ENCODE data around the gene IQCK. TPM values are rescaled to one million over a fixed set of nuclear protein-coding genes. Genes with fewer than 3 reads are reported as not detected.

IQCK gene
- total RNA-seq, 6 donors from 2014 or later, result 9.3 to 50.3 (median 18.3) TPM

GRCh38 chr16:19894586-19894985 lies 176.5 kb downstream of the IQCK start:
- DNase-seq (no peak), ATAC-seq (ENCODE audit: low FRiP score in 2 of 2) (no peak)
- TF ChIP-seq CTCF (IDR thresholded peaks at IDR 0.05) (no peak), EP300 (IDR thresholded peaks at IDR 0.05) (no peak), POLR2AphosphoS5 (IDR thresholded peaks at IDR 0.05) (no peak), POLR2A (IDR thresholded peaks at IDR 0.05) (no peak)
- Histone ChIP-seq H3K27ac (no peak overlapping the region), H3K9me3 (no peaks in the 10 kb centered on the region), H3K36me3 (no peaks in the 10 kb centered on the region), H3K4me1 (no peaks in the 10 kb centered on the region), H3K27me3 (no peaks in the 10 kb centered on the region), H3K4me3 (no peak overlapping the region)
- WGBS, 2 donors, result 84 to 87% methylated on average over 7 of the region's 7 CpGs

- no peak for ATAC-seq (ENCODE audit: low FRiP score in 2 of 2)
- Histone ChIP-seq H3K4me1 (no peaks in the 10 kb centered on the region), H3K9me3 (no peaks in the 10 kb centered on the region), H3K27me3 (no peaks in the 10 kb centered on the region), H3K27ac (no peak overlapping the region), H3K36me3 (no peaks in the 10 kb centered on the region), H3K4me3 (no peak overlapping the region)
- DNase-seq, result no peak
- no peak for TF ChIP-seq POLR2A (IDR thresholded peaks at IDR 0.05)
- no peak for TF ChIP-seq EP300 (IDR thresholded peaks at IDR 0.05)
- no peak for TF ChIP-seq CTCF (IDR thresholded peaks at IDR 0.05)
- no peak for TF ChIP-seq POLR2AphosphoS5 (IDR thresholded peaks at IDR 0.05)
- 91 to 98% methylated on average over 4 to 5 of the region's 5 CpGs for WGBS, 2 donors
Measured at GRCh38 chr16:19896951-19897350, 178.9 kb downstream of the IQCK start.

DNA sequence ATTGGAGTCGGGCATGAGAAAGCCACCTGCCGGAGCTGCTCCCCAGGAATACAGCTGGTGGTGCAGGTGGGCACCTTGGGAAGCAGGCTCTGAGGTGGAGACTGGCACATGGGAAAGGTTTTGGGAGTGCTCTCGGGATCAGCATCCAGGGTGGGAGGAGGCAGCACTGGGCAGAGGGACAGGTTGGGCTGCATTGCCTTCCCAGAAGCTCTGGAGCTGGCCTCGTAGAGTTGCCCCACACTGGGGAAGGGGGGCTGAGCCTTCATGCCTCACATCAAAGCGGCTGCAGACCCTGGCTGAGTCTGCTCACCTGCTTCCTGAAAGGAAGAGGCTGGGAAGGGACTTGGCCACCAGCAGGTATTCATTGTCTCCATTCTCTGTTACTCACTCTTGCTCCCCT lies 180.1 kb downstream of the IQCK start:
- Histone ChIP-seq H3K27me3 (no peaks in the 10 kb centered on the region), H3K4me1 (no peaks in the 10 kb centered on the region), H3K9me3 (no peaks in the 10 kb centered on the region), H3K4me3 (no peak overlapping the region), H3K27ac (no peak overlapping the region), H3K36me3 (no peaks in the 10 kb centered on the region)
- 60 to 80% methylated on average over 4 to 5 of the region's 5 CpGs for WGBS, 2 donors
- no peak for DNase-seq
- ATAC-seq (ENCODE audit: low FRiP score in 2 of 2), result no peak
- TF ChIP-seq EP300 (IDR thresholded peaks at IDR 0.05) (no peak), POLR2A (IDR thresholded peaks at IDR 0.05) (no peak), CTCF (IDR thresholded peaks at IDR 0.05) (no peak), POLR2AphosphoS5 (IDR thresholded peaks at IDR 0.05) (no peak)

DNA sequence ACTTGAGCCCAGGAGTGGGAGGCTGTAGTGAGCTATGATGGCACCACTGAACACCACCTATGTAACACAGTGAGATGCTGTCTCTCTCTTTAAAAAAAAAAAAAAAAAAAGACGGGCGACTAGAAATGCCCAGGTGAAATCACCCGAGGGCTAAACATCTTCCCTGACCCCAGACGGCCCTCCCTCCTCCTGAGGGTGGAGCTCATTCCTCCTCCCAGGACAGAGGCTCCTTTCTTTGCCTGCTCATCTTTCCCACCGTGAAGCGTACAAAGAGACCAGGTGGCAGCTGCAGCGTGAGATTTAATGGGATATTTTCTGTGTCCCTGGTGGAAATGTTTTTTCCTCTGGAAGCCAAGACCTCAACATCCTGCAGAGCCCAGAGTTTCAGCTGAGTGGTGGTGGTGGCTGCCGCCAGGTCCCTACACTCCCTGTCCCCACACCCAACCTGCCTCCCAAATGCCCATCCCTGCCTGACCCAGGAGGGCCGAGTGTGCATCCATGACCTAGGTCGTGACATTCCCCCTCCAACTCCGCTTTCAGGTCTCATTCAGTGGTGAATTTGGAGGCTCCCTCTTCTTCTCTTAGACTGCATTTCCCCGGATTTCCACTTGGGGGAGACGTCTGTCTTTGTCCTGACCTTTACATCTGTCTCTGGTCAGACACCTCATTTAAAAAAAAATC lies 181.0 kb downstream of the IQCK start:
- peak in 1 of 2 donors; percentile 71 for ATAC-seq (ENCODE audit: low FRiP score in 2 of 2)
- no peak for TF ChIP-seq POLR2A (IDR thresholded peaks at IDR 0.05)
- peak; percentile 35 to 68 (median 62) for TF ChIP-seq CTCF (IDR thresholded peaks at IDR 0.05)
- no peak for TF ChIP-seq POLR2AphosphoS5 (IDR thresholded peaks at IDR 0.05)
- no peak for TF ChIP-seq EP300 (IDR thresholded peaks at IDR 0.05)
- H3K27ac ChIP-seq, result no peak overlapping the region
- no peak for DNase-seq
- 17 to 19% methylated on average over 12 to 13 of the region's 13 CpGs for WGBS, 2 donors
- no peak overlapping the region for H3K4me3 ChIP-seq
- no peaks in the 10 kb centered on the region for H3K9me3 ChIP-seq
- H3K36me3 ChIP-seq, result no peaks in the 10 kb centered on the region
- H3K27me3 ChIP-seq, result no peaks in the 10 kb centered on the region
- no peaks in the 10 kb centered on the region for H3K4me1 ChIP-seq

- ATAC-seq (ENCODE audit: low FRiP score in 2 of 2), result no peak
- Histone ChIP-seq H3K4me1 (no peaks in the 10 kb centered on the region), H3K27me3 (no peaks in the 10 kb centered on the region), H3K27ac (no peak overlapping the region), H3K4me3 (no peak overlapping the region), H3K36me3 (no peaks in the 10 kb centered on the region), H3K9me3 (no peaks in the 10 kb centered on the region)
- TF ChIP-seq POLR2A (IDR thresholded peaks at IDR 0.05), result no peak
- no peak for DNase-seq
- 58 to 63% methylated on average over 5 of the region's 5 CpGs for WGBS, 2 donors
Measured at GRCh38 chr16:19899605-19899955, 181.5 kb downstream of the IQCK start.

All from upper lobe of left lung (tissue), 6 donors.